H1 (cell line): ENCODE data around the gene GID8. TPM values are rescaled to one million over a fixed set of nuclear protein-coding genes. Genes with fewer than 3 reads are reported as not detected.

Experiments
- E2F6 ChIP-seq: IDR thresholded peaks from 2 replicates; pipeline ENCODE4 v1.6.1; 2012; ENCODE audit warnings: inconsistent platforms
- NANOG ChIP-seq: IDR thresholded peaks from 2 replicates; pipeline ENCODE4 v1.6.1; 2011; ENCODE audit warnings: low read length, low read depth, mild to moderate bottlenecking, inconsistent platforms; ENCODE audit not compliant: insufficient read depth, poor library complexity, severe bottlenecking
- NRF1 ChIP-seq: IDR thresholded peaks from 2 replicates; pipeline ENCODE4 v1.6.1; 2011; ENCODE audit warnings: mild to moderate bottlenecking, low read depth, low read length, improper control_type of control experiment
- SAP30 ChIP-seq: fragments of 300-600 bp; sonication (generic); IDR thresholded peaks from 2 replicates; pipeline ENCODE4 v1.7.1; 2012; ENCODE audit warnings: low read length, moderate library complexity, mild to moderate bottlenecking, inconsistent platforms; ENCODE audit not compliant: insufficient read depth, insufficient replicate concordance
- polyA plus RNA-seq, 7 experiments: library from polyadenylated mRNA; depleted of rRNA in 3 of 7; stranded (reverse) in 5 of 7; unstranded in 2 of 7; fragments of >200 nt in 5 of 7; fragments of 200-250 nt in 2 of 7; gene quantifications; 1 replicate in 5 of 7; 2 replicates in 1 of 7; 4 replicates in 1 of 7; pipeline versions ENCODE4 v1.2.1 to v1.2.3, GENCODE V29; 2011 to 2013; ENCODE audit warnings: missing spikeins in 2 of 7, mixed read lengths in 2 of 7
- total RNA-seq: library from RNA; stranded (reverse); fragmentation: NEBNext Ultra II Directional; extraction: Animal tissue kit (Norgen Biotek cat#: 25700); gene quantifications from 2 replicates; pipeline ENCODE4 v1.2.1, GENCODE V29; 2021
- TF ChIP-seq, protein P1 (sequence below): IDR thresholded peaks from 2 replicates; pipeline ENCODE4 v1.6.1; 2011; ENCODE audit warnings: low read depth, mild to moderate bottlenecking, low read length; ENCODE audit not compliant: insufficient read depth

The GID8 gene
- total and polyA plus RNA-seq, 2 of the 8 experiments (the other 6 are each of a cell fraction or from before 2014, with no cell fraction given) = 39.7 to 72.9 TPM

DNA sequence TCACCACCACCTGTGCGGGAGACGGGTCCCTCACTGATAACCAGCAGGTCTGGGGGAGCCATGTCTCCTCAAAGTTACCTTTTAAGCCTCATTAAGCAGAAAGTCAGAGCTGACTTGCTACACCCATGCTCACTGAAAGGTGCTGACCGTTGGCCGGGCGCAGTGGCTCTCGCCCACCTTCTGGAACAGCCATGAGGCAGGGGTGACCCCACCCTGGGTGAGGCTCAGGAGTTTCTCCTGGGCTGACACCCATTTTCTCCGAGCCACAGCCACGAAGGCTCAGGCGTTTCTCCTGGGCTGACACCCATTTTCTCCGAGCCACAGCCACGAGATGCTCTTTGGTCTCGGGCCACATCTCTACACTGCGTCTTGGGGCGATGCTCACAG, 58.6 kb downstream of the GID8 start (continued):
- TF ChIP-seq SAP30 (no peak), NANOG (no peak), E2F6 (no peak), NRF1 (no peak)
- TF ChIP-seq, protein P1, sequence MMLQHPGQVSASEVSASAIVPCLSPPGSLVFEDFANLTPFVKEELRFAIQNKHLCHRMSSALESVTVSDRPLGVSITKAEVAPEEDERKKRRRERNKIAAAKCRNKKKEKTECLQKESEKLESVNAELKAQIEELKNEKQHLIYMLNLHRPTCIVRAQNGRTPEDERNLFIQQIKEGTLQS = no peak
